HFFc6 (cell line): ENCODE data around the gene RIPK1. TPM values are rescaled to one million over a fixed set of nuclear protein-coding genes. Genes with fewer than 3 reads are reported as not detected.
"Not testable (repeated sequence)": the region's sequence is repeated elsewhere in the genome, so short reads cannot be mapped to it uniquely, and the experiment has no call there.

Experiments used
- DNase-seq: peaks from one replicate; pipeline ENCODE4 v3.0.0-alpha.2; 2018
- H3K27ac Mint-ChIP-seq: 2 replicates; pipeline ENCODE4 v1.8.0; 2020; ENCODE audit warnings: mild to moderate bottlenecking, mixed read lengths
- H3K27me3 Mint-ChIP-seq: 2 replicates; pipeline ENCODE4 v1.8.0; 2021; ENCODE audit warnings: mild to moderate bottlenecking, moderate library complexity, mixed read lengths; ENCODE audit not compliant: insufficient read depth
- H3K36me3 Mint-ChIP-seq: 2 replicates; pipeline ENCODE4 v1.8.0; 2021; ENCODE audit warnings: low read depth, mixed read lengths
- H3K4me1 Mint-ChIP-seq: 2 replicates; pipeline ENCODE4 v1.8.0; 2020; ENCODE audit warnings: low read depth, mixed read lengths
- H3K4me3 Mint-ChIP-seq: 2 replicates; pipeline ENCODE4 v1.8.0; 2020; ENCODE audit warnings: mild to moderate bottlenecking, moderate library complexity, mixed read lengths
- H3K9me3 Mint-ChIP-seq: 2 replicates; pipeline ENCODE4 v1.8.0; 2020; ENCODE audit warnings: mild to moderate bottlenecking, mixed read lengths
- total RNA-seq, 6 experiments: library from RNA; stranded (reverse); fragmentation: NEBNext Ultra II Directional; extraction: Animal tissue kit (Norgen Biotek cat#: 25700); gene quantifications; 2 replicates in 1 of 6; 3 replicates in 5 of 6; pipeline ENCODE4 v1.2.3, GENCODE V29; 2021
- TF ChIP-seq, protein P1 (sequence below): fragments of 200-600 bp; sonication (generic); IDR thresholded peaks from 2 replicates; pipeline ENCODE4 v1.5.0; 2021; ENCODE audit warnings: antibody characterized with exemption, mild to moderate bottlenecking

RIPK1 gene
- total RNA-seq, 6 experiments from 2014 or later = 19.9 to 24.9 (median 22.2) TPM

GRCh38 chr6:3041147-3041546 lies 27.1 kb upstream of the RIPK1 start:
- Mint-ChIP-seq H3K27ac (no peak overlapping the region), H3K9me3 (no peaks in the 10 kb centered on the region), H3K27me3 (peaks cover 27% of the 10 kb centered on the region), H3K36me3 (0 out of 2 replicates have a peak, but pooled peaks cover 1% of the 10 kb centered on the region), H3K4me3 (no peak overlapping the region), H3K4me1 (peaks cover 12% of the 10 kb centered on the region)
- no peak for DNase-seq
- TF ChIP-seq, protein P1, sequence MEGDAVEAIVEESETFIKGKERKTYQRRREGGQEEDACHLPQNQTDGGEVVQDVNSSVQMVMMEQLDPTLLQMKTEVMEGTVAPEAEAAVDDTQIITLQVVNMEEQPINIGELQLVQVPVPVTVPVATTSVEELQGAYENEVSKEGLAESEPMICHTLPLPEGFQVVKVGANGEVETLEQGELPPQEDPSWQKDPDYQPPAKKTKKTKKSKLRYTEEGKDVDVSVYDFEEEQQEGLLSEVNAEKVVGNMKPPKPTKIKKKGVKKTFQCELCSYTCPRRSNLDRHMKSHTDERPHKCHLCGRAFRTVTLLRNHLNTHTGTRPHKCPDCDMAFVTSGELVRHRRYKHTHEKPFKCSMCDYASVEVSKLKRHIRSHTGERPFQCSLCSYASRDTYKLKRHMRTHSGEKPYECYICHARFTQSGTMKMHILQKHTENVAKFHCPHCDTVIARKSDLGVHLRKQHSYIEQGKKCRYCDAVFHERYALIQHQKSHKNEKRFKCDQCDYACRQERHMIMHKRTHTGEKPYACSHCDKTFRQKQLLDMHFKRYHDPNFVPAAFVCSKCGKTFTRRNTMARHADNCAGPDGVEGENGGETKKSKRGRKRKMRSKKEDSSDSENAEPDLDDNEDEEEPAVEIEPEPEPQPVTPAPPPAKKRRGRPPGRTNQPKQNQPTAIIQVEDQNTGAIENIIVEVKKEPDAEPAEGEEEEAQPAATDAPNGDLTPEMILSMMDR = no peak

- Mint-ChIP-seq H3K9me3 (no peaks in the 10 kb centered on the region), H3K27me3 (peaks cover 27% of the 10 kb centered on the region), H3K4me1 (peaks cover 17% of the 10 kb centered on the region), H3K4me3 (no peak overlapping the region), H3K27ac (no peak overlapping the region), H3K36me3 (no peaks in the 10 kb centered on the region)
- no peak for DNase-seq
- TF ChIP-seq, protein P1 = no peak
These were observed 26.7 kb upstream of the RIPK1 start for GRCh38 chr6:3041606-3042005.

GRCh38 chr6:3045369-3045768 lies 22.9 kb upstream of the RIPK1 start:
- H3K4me1 Mint-ChIP-seq = peaks cover 17% of the 10 kb centered on the region
- TF ChIP-seq, protein P1 = no peak
- peaks cover 38% of the 10 kb centered on the region for H3K27me3 Mint-ChIP-seq
- no peak overlapping the region for H3K4me3 Mint-ChIP-seq
- no peak for DNase-seq
- no peak overlapping the region for H3K27ac Mint-ChIP-seq
- H3K9me3 Mint-ChIP-seq = no peaks in the 10 kb centered on the region
- no peaks in the 10 kb centered on the region for H3K36me3 Mint-ChIP-seq

DNA sequence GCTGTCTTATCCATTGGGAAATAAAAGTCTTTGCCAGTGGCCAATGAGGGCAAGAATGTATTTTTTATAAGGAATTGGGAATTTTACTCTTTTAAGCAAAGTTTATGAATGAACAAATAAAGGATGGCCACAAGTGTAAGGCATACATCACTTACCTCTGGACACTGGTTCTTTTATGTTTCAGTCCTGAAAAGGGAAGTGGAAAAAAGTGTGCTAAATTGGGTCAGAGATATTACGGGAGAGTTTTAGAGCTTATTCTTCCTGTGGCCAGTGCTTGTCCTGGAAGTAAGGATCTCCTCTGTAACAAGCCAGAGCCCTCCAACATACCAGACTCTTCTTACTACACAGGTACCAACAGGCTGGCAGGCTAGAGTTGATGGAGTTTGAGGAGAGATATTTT lies 22.5 kb upstream of the RIPK1 start:
- H3K36me3 Mint-ChIP-seq = no peaks in the 10 kb centered on the region
- TF ChIP-seq, protein P1 = no peak

GRCh38 chr6:3046295-3046694 lies 22.0 kb upstream of the RIPK1 start:
- H3K27ac Mint-ChIP-seq = no peak overlapping the region
- TF ChIP-seq, protein P1 = no peak
- no peak for DNase-seq
- no peak overlapping the region for H3K4me3 Mint-ChIP-seq
- H3K9me3 Mint-ChIP-seq = no peaks in the 10 kb centered on the region
- peaks cover 16% of the 10 kb centered on the region for H3K4me1 Mint-ChIP-seq
- H3K27me3 Mint-ChIP-seq = peaks cover 35% of the 10 kb centered on the region
- no peaks in the 10 kb centered on the region for H3K36me3 Mint-ChIP-seq

More for the DNA sequence above, 22.5 kb upstream of the RIPK1 start:
- DNase-seq = no peak
- Mint-ChIP-seq H3K4me3 (no peak overlapping the region), H3K27me3 (peaks cover 38% of the 10 kb centered on the region), H3K9me3 (no peaks in the 10 kb centered on the region), H3K27ac (no peak overlapping the region), H3K4me1 (peaks cover 17% of the 10 kb centered on the region)

- H3K9me3 Mint-ChIP-seq, H3K36me3 Mint-ChIP-seq, H3K4me3 Mint-ChIP-seq, H3K27ac Mint-ChIP-seq, DNase-seq: not testable (repeated sequence)
- H3K27me3 Mint-ChIP-seq = peaks cover 35% of the 10 kb centered on the region
- H3K4me1 Mint-ChIP-seq = peaks cover 19% of the 10 kb centered on the region
These were observed 20.3 kb upstream of the RIPK1 start for GRCh38 chr6:3048009-3048408.
